Measurements from ENCODE around the gene LDHA. TPM values are rescaled to one million over a fixed set of nuclear protein-coding genes. Genes with fewer than 3 reads are reported as not detected.
A peak's percentile ranks its signal among the peaks of the same experiment; 100 is the strongest.
"Not testable (repeated sequence)": the region's sequence is repeated elsewhere in the genome, so short reads cannot be mapped to it uniquely, and the experiment has no call there.

The LDHA gene
- total RNA-seq, 1 experiment from 2014 or later: 295 TPM

- DNase-seq (ENCODE audit: low spot score): no peak
Observed at GRCh38 chr11:18393581-18394274, 635 bp upstream of the LDHA start.

GRCh38 chr11:18394928-18395734 lies 768 bp downstream of the LDHA start:
- peak; percentile 63 for DNase-seq (ENCODE audit: low spot score)

GRCh38 chr11:18395735-18396504 lies 1.6 kb downstream of the LDHA start:
- DNase-seq (ENCODE audit: low spot score): peak; percentile 100

- no peak for DNase-seq (ENCODE audit: low spot score)
Observed at GRCh38 chr11:18397921-18398320, 3.6 kb downstream of the LDHA start.

GRCh38 chr11:18401077-18401476 lies 6.7 kb downstream of the LDHA start:
- not testable (repeated sequence) for DNase-seq (ENCODE audit: low spot score)

- DNase-seq (ENCODE audit: low spot score): no peak
Observed at GRCh38 chr11:18404062-18404461, 9.7 kb downstream of the LDHA start.

- peak; percentile 77 for DNase-seq (ENCODE audit: low spot score)
Observed at GRCh38 chr11:18407400-18407799, 13.0 kb downstream of the LDHA start.

- DNase-seq (ENCODE audit: low spot score): peak; percentile 22
Observed at GRCh38 chr11:18408558-18409291, 14.4 kb downstream of the LDHA start.

GRCh38 chr11:18416459-18416858 lies 22.1 kb downstream of the LDHA start:
- no peak for DNase-seq (ENCODE audit: low spot score)

- no peak for DNase-seq (ENCODE audit: low spot score)
Observed at GRCh38 chr11:18419040-18419439, 24.7 kb downstream of the LDHA start.

GRCh38 chr11:18420067-18420466 lies 25.7 kb downstream of the LDHA start:
- DNase-seq (ENCODE audit: low spot score): no peak

GRCh38 chr11:18427240-18427639 lies 32.9 kb downstream of the LDHA start:
- DNase-seq (ENCODE audit: low spot score): no peak

GRCh38 chr11:18429332-18429731 lies 35.0 kb downstream of the LDHA start:
- DNase-seq (ENCODE audit: low spot score): no peak

GRCh38 chr11:18438691-18439090 lies 44.3 kb downstream of the LDHA start:
- DNase-seq (ENCODE audit: low spot score): no peak

- no peak for DNase-seq (ENCODE audit: low spot score)
Observed at GRCh38 chr11:18449251-18449650, 54.9 kb downstream of the LDHA start.

- DNase-seq (ENCODE audit: low spot score): no peak
Observed at GRCh38 chr11:18452927-18453326, 58.6 kb downstream of the LDHA start.

- DNase-seq (ENCODE audit: low spot score): no peak
Observed at GRCh38 chr11:18455686-18456372, 61.5 kb downstream of the LDHA start, which contains the start of gene LDHAL6A. LDHAL6A (plus strand) TSS chr11:18455856; CDS start chr11:18456681, 825 bp downstream.

GRCh38 chr11:18457450-18457849 lies 63.1 kb downstream of the LDHA start:
- DNase-seq (ENCODE audit: low spot score): peak; percentile 27

Data from HT-29 (cell line).